Measurements from ENCODE around the gene CLSTN2.

The CLSTN2 gene

GRCh38 chr3:140440446-140440845 lies 505.5 kb downstream of the CLSTN2 start:
- no peaks in the 10 kb centered on the region for H3K4me1 ChIP-seq (ENCODE audit: insufficient read depth, low read length)
- H3K9me3 ChIP-seq (ENCODE audit: low read length), result no peaks in the 10 kb centered on the region
- no peaks in the 10 kb centered on the region for H3K27me3 ChIP-seq (ENCODE audit: insufficient read depth, low read length)
- H3K4me3 ChIP-seq (ENCODE audit: low read length), result no peak overlapping the region
- H3K36me3 ChIP-seq (ENCODE audit: insufficient read depth, low read length), result no peaks in the 10 kb centered on the region
- H2AFZ ChIP-seq (ENCODE audit: low read depth, low read length), result no peak overlapping the region

- Histone ChIP-seq H2AFZ (ENCODE audit: low read depth, low read length) (no peak overlapping the region), H3K4me1 (ENCODE audit: insufficient read depth, low read length) (no peaks in the 10 kb centered on the region), H3K36me3 (ENCODE audit: insufficient read depth, low read length) (no peaks in the 10 kb centered on the region), H3K4me3 (ENCODE audit: low read length) (no peak overlapping the region), H3K9me3 (ENCODE audit: low read length) (no peaks in the 10 kb centered on the region), H3K27me3 (ENCODE audit: insufficient read depth, low read length) (no peaks in the 10 kb centered on the region)
These were observed 506.0 kb downstream of the CLSTN2 start for GRCh38 chr3:140441006-140441405.

GRCh38 chr3:140442621-140443020 lies 507.6 kb downstream of the CLSTN2 start:
- H3K9me3 ChIP-seq (ENCODE audit: low read length), result no peaks in the 10 kb centered on the region
- H3K36me3 ChIP-seq (ENCODE audit: insufficient read depth, low read length), result no peaks in the 10 kb centered on the region
- no peaks in the 10 kb centered on the region for H3K27me3 ChIP-seq (ENCODE audit: insufficient read depth, low read length)
- H3K4me1 ChIP-seq (ENCODE audit: insufficient read depth, low read length), result no peaks in the 10 kb centered on the region
- H3K4me3 ChIP-seq (ENCODE audit: low read length), result no peak overlapping the region
- no peak overlapping the region for H2AFZ ChIP-seq (ENCODE audit: low read depth, low read length)

GRCh38 chr3:140443073-140443472 lies 508.1 kb downstream of the CLSTN2 start:
- Histone ChIP-seq H3K9me3 (ENCODE audit: low read length) (no peaks in the 10 kb centered on the region), H3K4me3 (ENCODE audit: low read length) (no peak overlapping the region), H2AFZ (ENCODE audit: low read depth, low read length) (no peak overlapping the region), H3K27me3 (ENCODE audit: insufficient read depth, low read length) (no peaks in the 10 kb centered on the region), H3K4me1 (ENCODE audit: insufficient read depth, low read length) (no peaks in the 10 kb centered on the region), H3K36me3 (ENCODE audit: insufficient read depth, low read length) (no peaks in the 10 kb centered on the region)

- no peaks in the 10 kb centered on the region for H3K36me3 ChIP-seq (ENCODE audit: insufficient read depth, low read length)
- no peak overlapping the region for H3K4me3 ChIP-seq (ENCODE audit: low read length)
- H3K4me1 ChIP-seq (ENCODE audit: insufficient read depth, low read length), result no peaks in the 10 kb centered on the region
- H2AFZ ChIP-seq (ENCODE audit: low read depth, low read length), result no peak overlapping the region
- H3K27me3 ChIP-seq (ENCODE audit: insufficient read depth, low read length), result no peaks in the 10 kb centered on the region
- no peaks in the 10 kb centered on the region for H3K9me3 ChIP-seq (ENCODE audit: low read length)
These were observed 508.8 kb downstream of the CLSTN2 start for GRCh38 chr3:140443806-140444205.

GRCh38 chr3:140446734-140447133 lies 511.7 kb downstream of the CLSTN2 start:
- H3K36me3 ChIP-seq (ENCODE audit: insufficient read depth, low read length), result no peaks in the 10 kb centered on the region
- H3K4me1 ChIP-seq (ENCODE audit: insufficient read depth, low read length), result no peaks in the 10 kb centered on the region
- no peak overlapping the region for H3K4me3 ChIP-seq (ENCODE audit: low read length)
- H3K9me3 ChIP-seq (ENCODE audit: low read length), result no peaks in the 10 kb centered on the region
- H3K27me3 ChIP-seq (ENCODE audit: insufficient read depth, low read length), result no peaks in the 10 kb centered on the region
- H2AFZ ChIP-seq (ENCODE audit: low read depth, low read length), result no peak overlapping the region

GRCh38 chr3:140447136-140447535 lies 512.2 kb downstream of the CLSTN2 start:
- Histone ChIP-seq H2AFZ (ENCODE audit: low read depth, low read length) (no peak overlapping the region), H3K4me3 (ENCODE audit: low read length) (no peak overlapping the region), H3K36me3 (ENCODE audit: insufficient read depth, low read length) (no peaks in the 10 kb centered on the region), H3K9me3 (ENCODE audit: low read length) (no peaks in the 10 kb centered on the region), H3K4me1 (ENCODE audit: insufficient read depth, low read length) (no peaks in the 10 kb centered on the region), H3K27me3 (ENCODE audit: insufficient read depth, low read length) (no peaks in the 10 kb centered on the region)

GRCh38 chr3:140448001-140448400 lies 513.0 kb downstream of the CLSTN2 start:
- H3K4me3 ChIP-seq (ENCODE audit: low read length), result no peak overlapping the region
- no peaks in the 10 kb centered on the region for H3K36me3 ChIP-seq (ENCODE audit: insufficient read depth, low read length)
- no peak overlapping the region for H2AFZ ChIP-seq (ENCODE audit: low read depth, low read length)
- H3K9me3 ChIP-seq (ENCODE audit: low read length), result no peaks in the 10 kb centered on the region
- no peaks in the 10 kb centered on the region for H3K4me1 ChIP-seq (ENCODE audit: insufficient read depth, low read length)
- no peaks in the 10 kb centered on the region for H3K27me3 ChIP-seq (ENCODE audit: insufficient read depth, low read length)

GRCh38 chr3:140449413-140450256 lies 514.6 kb downstream of the CLSTN2 start:
- Histone ChIP-seq H3K36me3 (ENCODE audit: insufficient read depth, low read length) (no peaks in the 10 kb centered on the region), H2AFZ (ENCODE audit: low read depth, low read length) (no peak overlapping the region), H3K9me3 (ENCODE audit: low read length) (no peaks in the 10 kb centered on the region), H3K27me3 (ENCODE audit: insufficient read depth, low read length) (no peaks in the 10 kb centered on the region), H3K4me3 (ENCODE audit: low read length) (no peak overlapping the region), H3K4me1 (ENCODE audit: insufficient read depth, low read length) (no peaks in the 10 kb centered on the region)

GRCh38 chr3:140453750-140454149 lies 518.8 kb downstream of the CLSTN2 start:
- H2AFZ ChIP-seq (ENCODE audit: low read depth, low read length), result no peak overlapping the region
- H3K4me1 ChIP-seq (ENCODE audit: insufficient read depth, low read length), result no peaks in the 10 kb centered on the region
- H3K36me3 ChIP-seq (ENCODE audit: insufficient read depth, low read length), result no peaks in the 10 kb centered on the region
- no peaks in the 10 kb centered on the region for H3K27me3 ChIP-seq (ENCODE audit: insufficient read depth, low read length)
- no peaks in the 10 kb centered on the region for H3K9me3 ChIP-seq (ENCODE audit: low read length)
- no peak overlapping the region for H3K4me3 ChIP-seq (ENCODE audit: low read length)

GRCh38 chr3:140455521-140456214 lies 520.7 kb downstream of the CLSTN2 start:
- no peak overlapping the region for H3K4me3 ChIP-seq (ENCODE audit: low read length)
- no peaks in the 10 kb centered on the region for H3K9me3 ChIP-seq (ENCODE audit: low read length)
- H2AFZ ChIP-seq (ENCODE audit: low read depth, low read length), result no peak overlapping the region
- H3K36me3 ChIP-seq (ENCODE audit: insufficient read depth, low read length), result no peaks in the 10 kb centered on the region
- no peaks in the 10 kb centered on the region for H3K27me3 ChIP-seq (ENCODE audit: insufficient read depth, low read length)
- no peaks in the 10 kb centered on the region for H3K4me1 ChIP-seq (ENCODE audit: insufficient read depth, low read length)

GRCh38 chr3:140456974-140457373 lies 522.0 kb downstream of the CLSTN2 start:
- Histone ChIP-seq H3K27me3 (ENCODE audit: insufficient read depth, low read length) (no peaks in the 10 kb centered on the region), H3K36me3 (ENCODE audit: insufficient read depth, low read length) (no peaks in the 10 kb centered on the region), H3K4me1 (ENCODE audit: insufficient read depth, low read length) (no peaks in the 10 kb centered on the region), H3K4me3 (ENCODE audit: low read length) (no peak overlapping the region), H3K9me3 (ENCODE audit: low read length) (no peaks in the 10 kb centered on the region), H2AFZ (ENCODE audit: low read depth, low read length) (no peak overlapping the region)

GRCh38 chr3:140459462-140459861 lies 524.5 kb downstream of the CLSTN2 start:
- no peaks in the 10 kb centered on the region for H3K36me3 ChIP-seq (ENCODE audit: insufficient read depth, low read length)
- no peak overlapping the region for H3K4me3 ChIP-seq (ENCODE audit: low read length)
- no peaks in the 10 kb centered on the region for H3K9me3 ChIP-seq (ENCODE audit: low read length)
- H2AFZ ChIP-seq (ENCODE audit: low read depth, low read length), result no peak overlapping the region
- H3K27me3 ChIP-seq (ENCODE audit: insufficient read depth, low read length), result no peaks in the 10 kb centered on the region
- no peaks in the 10 kb centered on the region for H3K4me1 ChIP-seq (ENCODE audit: insufficient read depth, low read length)

All from neuron (in vitro differentiated cells).